HepG2 (cell line): ENCODE measurements around the gene LSM2. TPM values are rescaled to one million over a fixed set of nuclear protein-coding genes. Genes with fewer than 3 reads are reported as not detected.
"Not testable (repeated sequence)": the region's sequence is repeated elsewhere in the genome, so short reads cannot be mapped to it uniquely, and the experiment has no call there.

Experiments
- ATAC-seq: fragments of 200-7000 bp; cut with Tn5 transposase; 3 replicates; pipeline ENCODE4 v1.9.1; 2020; ENCODE audit warnings: mild to moderate bottlenecking, moderate library complexity
- BruUV-seq: library from RNA; stranded (reverse); fragments of 400-500 nt; replicated peaks from 2 replicates; lab custom pipeline; 2021; lab: Mats Ljungman, UMichigan
- CTCF ChIA-PET: fragments of 300-600 bp; formaldehyde crosslinking; extraction: SDS; loops from one replicate; lab custom pipeline; 2021; ENCODE audit warnings: low total read pairs, inconsistent platforms, low intra/inter-chr PET ratio; lab: Yijun Ruan, JAX
- POLR2A ChIA-PET: fragments of 350-600 bp; sonication (Branson Sonifier 250); formaldehyde crosslinking; loops from one replicate; lab custom pipeline; 2020; ENCODE audit warnings: antibody characterized with exemption, inconsistent platforms; lab: Yijun Ruan, JAX
- DNase-seq: peaks from one replicate; pipeline ENCODE4 v3.0.0-alpha.2; 2015; ENCODE audit warnings: low spot score
- FAIRE-seq: peaks from 3 replicates; lab custom pipeline; 2011; peaks lifted over from hg19 to GRCh38; lab: Jason Lieb, UNC
- H2AFZ ChIP-seq: one replicate; pipeline ENCODE4 v1.6.1; 2011; ENCODE audit warnings: low read length, inconsistent platforms
- H3K27ac ChIP-seq: fragments of 300-600 bp; 3 replicates; pipeline ENCODE4 v1.8.0; 2011; ENCODE audit warnings: mixed run types, mild to moderate bottlenecking, mixed read lengths, low read length, inconsistent platforms; ENCODE audit not compliant: insufficient read depth; ENCODE audit errors: extremely low read length
- H3K27me3 ChIP-seq, 2 experiments: fragments of 200-600 bp in 1 of 2; 2 replicates in 1 of 2; 3 replicates in 1 of 2; pipeline versions ENCODE4 v1.6.0 to v1.8.0; 2011; ENCODE audit warnings: low read length in 2 of 2, mild to moderate bottlenecking in 2 of 2, moderate library complexity in 2 of 2, inconsistent platforms in 1 of 2; ENCODE audit not compliant: insufficient read depth in 2 of 2, control insufficient read depth in 1 of 2
- H3K36me3 ChIP-seq, 2 experiments: fragments of 200-600 bp in 1 of 2; replicated peaks in 1 of 2; 2 replicates in 1 of 2; 3 replicates in 1 of 2; pipeline versions ENCODE4 v1.5.1 to v1.8.0; 2011; ENCODE audit warnings: low read length in 2 of 2, inconsistent platforms in 1 of 2; ENCODE audit not compliant: insufficient read depth in 2 of 2, control insufficient read depth in 1 of 2
- H3K4me1 ChIP-seq: 2 replicates; pipeline ENCODE4 v1.5.1; 2012; ENCODE audit warnings: low read length, inconsistent platforms; ENCODE audit not compliant: insufficient read depth
- H3K4me2 ChIP-seq: 2 replicates; pipeline ENCODE4 v1.6.0; 2011; ENCODE audit warnings: low read depth, low read length, inconsistent platforms
- H3K4me3 ChIP-seq, 3 experiments: fragments of 200-600 bp in 1 of 3; sonication (generic), shearing (Covaris generic) in 1 of 3; replicated peaks in 1 of 3; 2 replicates each; pipeline ENCODE4 v1.5.1; 2011 to 2016; ENCODE audit warnings: low read length in 3 of 3, inconsistent platforms in 2 of 3, low read depth in 2 of 3, mild to moderate bottlenecking in 2 of 3, control low read depth in 1 of 3, mixed read lengths in 1 of 3; ENCODE audit not compliant: insufficient read depth in 1 of 3
- H3K79me2 ChIP-seq: one replicate; pipeline ENCODE4 v1.6.1; 2011; ENCODE audit warnings: low read length, inconsistent platforms; ENCODE audit not compliant: insufficient read depth
- H3K9ac ChIP-seq: 2 replicates; pipeline ENCODE4 v1.6.0; 2011; ENCODE audit warnings: mild to moderate bottlenecking, low read depth, low read length, inconsistent platforms; ENCODE audit not compliant: insufficient read depth
- H3K9me3 ChIP-seq: 2 replicates; pipeline ENCODE4 v1.5.1; 2012; ENCODE audit warnings: mild to moderate bottlenecking, low read length
- H4K20me1 ChIP-seq: 2 replicates; pipeline ENCODE4 v1.6.0; 2011; ENCODE audit warnings: inconsistent platforms, mild to moderate bottlenecking, low read length, moderate library complexity; ENCODE audit not compliant: insufficient read depth
- FOXO4 ChIP-seq: sonication (generic); formaldehyde crosslinking; conservative IDR thresholded peaks from 2 replicates; pipeline ENCODE4 v1.8.1; 2023; ENCODE audit warnings: missing genetic modification reagents
- KDM5A ChIP-seq: fragments of 200-600 bp; sonication (generic); IDR thresholded peaks from 2 replicates; pipeline ENCODE4 v1.7.0; 2018; ENCODE audit warnings: antibody characterized with exemption, mild to moderate bottlenecking, low read length, borderline replicate concordance
- TRAFD1 ChIP-seq: sonication (generic); formaldehyde crosslinking; IDR thresholded peaks from 2 replicates; pipeline ENCODE4 v1.5.1; 2020; ENCODE audit warnings: missing genetic modification reagents, mild to moderate bottlenecking, borderline replicate concordance
- ZFX ChIP-seq: sonication (generic); formaldehyde crosslinking; IDR thresholded peaks from 2 replicates; pipeline ENCODE4 v1.4.0; 2020; ENCODE audit warnings: mild to moderate bottlenecking, low read depth, missing genetic modification reagents, moderate library complexity
- ZNF121 ChIP-seq: sonication (generic); formaldehyde crosslinking; IDR thresholded peaks from 2 replicates; pipeline ENCODE4 v1.5.0; 2020; ENCODE audit warnings: mild to moderate bottlenecking, missing genetic modification reagents
- ZNF770 ChIP-seq: sonication (generic); formaldehyde crosslinking; IDR thresholded peaks from 2 replicates; pipeline ENCODE4 v1.5.0; 2020; ENCODE audit warnings: mild to moderate bottlenecking, missing genetic modification reagents
- ZNF790 ChIP-seq: sonication (generic); formaldehyde crosslinking; IDR thresholded peaks from 2 replicates; pipeline ENCODE4 v1.8.0; 2022; ENCODE audit warnings: missing genetic modification reagents, mild to moderate bottlenecking, borderline replicate concordance
- ZNF883 ChIP-seq: sonication (generic); formaldehyde crosslinking; IDR thresholded peaks from 2 replicates; pipeline ENCODE4 v1.5.1; 2020; ENCODE audit warnings: mild to moderate bottlenecking, missing genetic modification reagents; ENCODE audit errors: not compliant biosample characterization
- WGBS: methylation state at CpG from one replicate; pipeline ENCODE4 v1.1.6; 2017; ENCODE audit warnings: low lambda C conversion rate; 5-methylcytosine and 5-hydroxymethylcytosine counted together
- in situ Hi-C: cut with HindIII; loops from 2 replicates; pipeline ENCODE4 v1.10.0; 2017; ENCODE audit warnings: low pct_unique_long_range_greater_than_20kb; ENCODE audit not compliant: extremely low pct_ligation_motif_present
- intact Hi-C: fragments of 100-400 bp; cut with micrococcal nuclease; formaldehyde crosslinking; loops from one replicate; pipeline ENCODE4 v1.10.0; 2022; ENCODE audit not compliant: unreplicated experiment
- polyA plus RNA-seq, 8 experiments: library from polyadenylated mRNA; depleted of rRNA in 3 of 8; stranded (reverse) in 7 of 8; unstranded in 1 of 8; fragments of >200 nt; fragmentation: Illumina TruSeq in 4 of 8; extraction: Trizol in 4 of 8; gene quantifications; 2 replicates each; pipeline versions ENCODE4 v1.2.1 to v1.2.3, GENCODE V29; 2011 to 2016; ENCODE audit warnings: low read depth in 4 of 8, missing spikeins in 1 of 8, mixed read lengths in 1 of 8; ENCODE audit not compliant: insufficient read depth in 1 of 8
- total RNA-seq, 5 experiments: library from RNA; depleted of rRNA; stranded (reverse); fragments of >200 nt; fragmentation: Illumina TruSeq; extraction: Trizol; gene quantifications; 2 replicates each; pipeline ENCODE4 v1.2.3, GENCODE V29; 2016; ENCODE audit warnings: low read depth in 1 of 5

Gene LSM2
- total and polyA plus RNA-seq, 2 of the 13 experiments (the other 11 are each of a cell fraction or from before 2014, with no cell fraction given) = 69.4 to 90.5 TPM

- DNase-seq, H4K20me1 ChIP-seq, H3K4me2 ChIP-seq, H2AFZ ChIP-seq, FAIRE-seq, H3K4me3 ChIP-seq, H3K9me3 ChIP-seq, intact Hi-C loops, H3K27ac ChIP-seq, H3K9ac ChIP-seq, BruUV-seq, ATAC-seq, in situ Hi-C loops, H3K27me3 ChIP-seq, CTCF ChIA-PET: not testable (repeated sequence)
- TF ChIP-seq ZNF121 (peak; percentile 66), ZNF770 (CRISPR knock-in tag) (peak; percentile 61; the same call in 1 of the 2 replicates)
- H3K79me2 ChIP-seq = peaks cover 10% of the 10 kb centered on the region
- peaks cover 14% of the 10 kb centered on the region for H3K4me1 ChIP-seq
- POLR2A ChIA-PET = interaction anchor here (0.9 to 1.4 kb wide), 2 partner anchors 26 to 61 kb away, joined by 5 read pairs; partner anchors contain the start of genes HSPA1B and NEU1
- 93% methylated on average over 8 of the region's 8 CpGs for WGBS
- H3K36me3 ChIP-seq = peaks cover 0 to 20% of the 10 kb centered on the region in 2 experiments; a peak in 3 of 5 replicates
Observed at GRCh38 chr6:31801031-31801927, 5.5 kb downstream of the LSM2 start.

- 97% methylated on average over 12 of the region's 12 CpGs for WGBS
- no TSS peak for BruUV-seq
- DNase-seq (no peak), FAIRE-seq (no peak), ATAC-seq (no peak)
- no peak overlapping the region for H3K4me3 ChIP-seq
- no peaks in the 10 kb centered on the region; a peak in 1 of 5 replicates for H3K27me3 ChIP-seq
- no peak overlapping the region for H3K4me2 ChIP-seq
- no peak overlapping the region for H3K27ac ChIP-seq
- H3K9me3 ChIP-seq = no peaks in the 10 kb centered on the region
- H2AFZ ChIP-seq = no peak overlapping the region
- in situ Hi-C loops (no loop called here), intact Hi-C loops (no loop called here)
- H3K36me3 ChIP-seq = peaks cover 0 to 20% of the 10 kb centered on the region in 2 experiments; a peak in 3 of 5 replicates
- no peak overlapping the region for H3K9ac ChIP-seq
- no peaks in the 10 kb centered on the region for H4K20me1 ChIP-seq
- peaks cover 6% of the 10 kb centered on the region for H3K4me1 ChIP-seq
- POLR2A ChIA-PET = interaction anchor here (1.2 to 1.5 kb wide), 2 partner anchors 7 to 28 kb away, joined by 5 to 6 read pairs; partner anchors contain the start of genes HSPA1B and LSM2
- peaks cover 7% of the 10 kb centered on the region for H3K79me2 ChIP-seq
- CTCF ChIA-PET = no interaction called here
- no peak for TF ChIP-seq ZNF790 (CRISPR knock-in tag)
- TF ChIP-seq KDM5A = no peak
- TF ChIP-seq TRAFD1 (CRISPR knock-in tag) = no peak
- no peak for TF ChIP-seq FOXO4 (CRISPR knock-in tag)
- TF ChIP-seq ZFX = no peak
- TF ChIP-seq ZNF883 (CRISPR knock-in tag) = no peak
Observed at GRCh38 chr6:31799781-31800180, 7.0 kb downstream of the LSM2 start.
